ENCODE data around the gene PDE8A. TPM values are rescaled to one million over a fixed set of nuclear protein-coding genes. Genes with fewer than 3 reads are reported as not detected.

PDE8A gene
- total RNA-seq, 1 donor from 2014 or later, result 11.4 TPM

DNA sequence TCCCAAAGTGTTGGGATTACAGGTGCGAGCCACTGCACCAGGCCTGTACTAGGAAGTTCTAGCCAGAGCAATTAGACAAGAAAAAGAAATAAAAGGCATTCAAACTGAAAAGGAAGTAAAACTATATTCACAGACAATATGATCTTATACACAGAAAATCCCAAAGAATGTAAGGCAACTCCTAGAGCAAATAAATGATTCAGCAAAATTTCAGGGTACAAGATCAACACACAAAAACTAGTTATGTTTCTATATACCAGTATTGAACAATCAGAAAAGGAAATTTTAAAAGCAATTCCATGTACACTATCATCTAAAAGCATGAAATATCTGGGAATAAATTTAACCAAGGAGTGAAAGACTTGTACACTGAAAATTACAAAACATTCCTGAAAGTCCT, 180.6 kb downstream of the PDE8A start:
- no peaks in the 10 kb centered on the region for H3K36me3 Mint-ChIP-seq
- Histone ChIP-seq H3K36me3 (no peaks in the 10 kb centered on the region), H4K20me1 (ENCODE audit: low read depth) (no peaks in the 10 kb centered on the region), H3K4me2 (no peak overlapping the region), H3K79me2 (ENCODE audit: low read depth) (no peaks in the 10 kb centered on the region), H3K9me3 (ENCODE audit: low read depth) (peaks cover 4% of the 10 kb centered on the region), H3K4me1 (no peaks in the 10 kb centered on the region), H2AFZ (replicated peaks) (no peak overlapping the region), H3K27me3 (no peaks in the 10 kb centered on the region), H3K27ac (no peak overlapping the region), H3F3A (ENCODE audit: low read depth) (no peaks in the 10 kb centered on the region), H3K9ac (no peak overlapping the region), H3K4me3 (no peak overlapping the region)
- no peaks in the 10 kb centered on the region for H3K4me1 Mint-ChIP-seq
- DNase-seq (ENCODE audit: low spot score), result no peak
- H3K4me3 Mint-ChIP-seq, result no peak overlapping the region
- peaks cover 3% of the 10 kb centered on the region for H3K27me3 Mint-ChIP-seq (ENCODE audit: insufficient read depth, low read depth)
- TF ChIP-seq EZH2phosphoT487 (IDR thresholded peaks at IDR 0.05), result no peak
- no peak for TF ChIP-seq EZH2 (IDR thresholded peaks at IDR 0.05)
- TF ChIP-seq, protein P1, sequence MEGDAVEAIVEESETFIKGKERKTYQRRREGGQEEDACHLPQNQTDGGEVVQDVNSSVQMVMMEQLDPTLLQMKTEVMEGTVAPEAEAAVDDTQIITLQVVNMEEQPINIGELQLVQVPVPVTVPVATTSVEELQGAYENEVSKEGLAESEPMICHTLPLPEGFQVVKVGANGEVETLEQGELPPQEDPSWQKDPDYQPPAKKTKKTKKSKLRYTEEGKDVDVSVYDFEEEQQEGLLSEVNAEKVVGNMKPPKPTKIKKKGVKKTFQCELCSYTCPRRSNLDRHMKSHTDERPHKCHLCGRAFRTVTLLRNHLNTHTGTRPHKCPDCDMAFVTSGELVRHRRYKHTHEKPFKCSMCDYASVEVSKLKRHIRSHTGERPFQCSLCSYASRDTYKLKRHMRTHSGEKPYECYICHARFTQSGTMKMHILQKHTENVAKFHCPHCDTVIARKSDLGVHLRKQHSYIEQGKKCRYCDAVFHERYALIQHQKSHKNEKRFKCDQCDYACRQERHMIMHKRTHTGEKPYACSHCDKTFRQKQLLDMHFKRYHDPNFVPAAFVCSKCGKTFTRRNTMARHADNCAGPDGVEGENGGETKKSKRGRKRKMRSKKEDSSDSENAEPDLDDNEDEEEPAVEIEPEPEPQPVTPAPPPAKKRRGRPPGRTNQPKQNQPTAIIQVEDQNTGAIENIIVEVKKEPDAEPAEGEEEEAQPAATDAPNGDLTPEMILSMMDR (IDR thresholded peaks at IDR 0.05), result no peak
- H3K27ac Mint-ChIP-seq, result no peak overlapping the region
- H3K9me3 Mint-ChIP-seq, result peaks cover 25% of the 10 kb centered on the region

DNA sequence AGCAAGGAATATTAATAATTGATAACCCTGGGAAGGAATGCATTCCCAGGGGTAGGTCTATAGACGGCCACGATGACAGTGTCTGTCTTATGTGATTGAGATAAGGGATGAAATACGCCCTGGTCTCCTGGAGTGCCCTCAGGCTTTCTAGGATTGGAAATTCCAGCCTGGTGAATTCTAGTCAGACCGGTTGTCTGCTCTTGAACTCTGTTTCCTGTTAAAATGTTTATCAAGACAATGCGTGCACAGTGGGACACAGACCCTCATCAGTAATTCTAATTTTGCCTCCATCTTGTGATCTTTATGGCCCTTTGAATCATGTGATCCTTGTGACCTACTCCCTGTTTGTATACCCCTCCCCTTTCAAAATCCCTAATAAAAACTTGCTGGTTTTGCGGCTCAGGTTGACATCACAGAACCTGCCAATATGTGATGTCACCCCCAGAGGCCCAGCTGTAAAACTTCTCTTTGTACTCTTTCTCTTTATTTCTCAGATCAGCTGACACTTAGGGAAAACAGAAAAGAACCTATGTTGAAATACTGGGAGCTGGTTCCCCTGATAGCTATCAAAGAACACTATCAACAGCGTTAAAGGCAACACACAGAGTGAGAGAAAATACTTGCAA, 183.3 kb downstream of the PDE8A start:
- Histone ChIP-seq H3K79me2 (ENCODE audit: low read depth) (no peaks in the 10 kb centered on the region), H2AFZ (replicated peaks) (no peak overlapping the region), H3K4me2 (no peak overlapping the region), H3F3A (ENCODE audit: low read depth) (no peaks in the 10 kb centered on the region), H3K36me3 (no peaks in the 10 kb centered on the region), H3K4me3 (no peak overlapping the region), H3K9ac (no peak overlapping the region), H3K4me1 (peaks cover 3% of the 10 kb centered on the region), H3K27ac (no peak overlapping the region), H3K27me3 (peaks cover 4% of the 10 kb centered on the region), H4K20me1 (ENCODE audit: low read depth) (no peaks in the 10 kb centered on the region), H3K9me3 (ENCODE audit: low read depth) (peaks cover 4% of the 10 kb centered on the region)
- Mint-ChIP-seq H3K9me3 (peaks cover 25% of the 10 kb centered on the region), H3K36me3 (no peaks in the 10 kb centered on the region), H3K27ac (no peak overlapping the region), H3K4me1 (no peaks in the 10 kb centered on the region), H3K27me3 (ENCODE audit: insufficient read depth, low read depth) (no peaks in the 10 kb centered on the region), H3K4me3 (no peak overlapping the region)
- no peak for DNase-seq (ENCODE audit: low spot score)
- TF ChIP-seq EZH2phosphoT487 (IDR thresholded peaks at IDR 0.05) (no peak), EZH2 (IDR thresholded peaks at IDR 0.05) (no peak)
- TF ChIP-seq, protein P1 (IDR thresholded peaks at IDR 0.05), result no peak

DNA sequence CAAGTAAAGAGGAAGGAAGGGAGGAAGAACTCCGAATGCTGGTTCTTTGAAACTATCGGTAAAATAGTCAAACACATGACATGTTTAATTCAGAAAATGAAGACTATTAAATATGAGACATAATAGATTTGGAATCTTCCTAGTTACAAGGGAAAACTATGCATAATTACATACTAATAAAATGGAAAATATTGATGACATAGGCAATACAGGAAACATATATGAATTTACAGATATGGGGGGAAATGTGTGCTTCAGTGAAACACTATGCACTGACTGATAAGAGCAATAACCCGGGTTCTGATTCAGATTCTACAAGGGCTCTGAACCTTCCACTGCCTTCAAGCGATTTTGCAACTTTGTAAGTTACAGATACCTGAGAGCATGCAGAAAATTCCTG, 185.9 kb downstream of the PDE8A start:
- Histone ChIP-seq H3K79me2 (ENCODE audit: low read depth) (no peaks in the 10 kb centered on the region), H4K20me1 (ENCODE audit: low read depth) (no peaks in the 10 kb centered on the region), H3K4me2 (no peak overlapping the region), H3K36me3 (no peaks in the 10 kb centered on the region), H2AFZ (replicated peaks) (no peak overlapping the region), H3K27me3 (peaks cover 4% of the 10 kb centered on the region), H3F3A (ENCODE audit: low read depth) (no peaks in the 10 kb centered on the region), H3K4me3 (no peak overlapping the region), H3K27ac (no peak overlapping the region), H3K9me3 (ENCODE audit: low read depth) (peaks cover 7% of the 10 kb centered on the region), H3K4me1 (peaks cover 3% of the 10 kb centered on the region), H3K9ac (no peak overlapping the region)
- Mint-ChIP-seq H3K4me3 (no peak overlapping the region), H3K36me3 (no peaks in the 10 kb centered on the region), H3K27me3 (ENCODE audit: insufficient read depth, low read depth) (no peaks in the 10 kb centered on the region), H3K9me3 (peaks cover 34% of the 10 kb centered on the region), H3K4me1 (no peaks in the 10 kb centered on the region), H3K27ac (no peak overlapping the region)
- DNase-seq (ENCODE audit: low spot score), result no peak
- no peak for TF ChIP-seq EZH2 (IDR thresholded peaks at IDR 0.05)
- TF ChIP-seq, protein P1 (IDR thresholded peaks at IDR 0.05), result no peak
- TF ChIP-seq EZH2phosphoT487 (IDR thresholded peaks at IDR 0.05), result no peak

Measured in neural progenitor cell (in vitro differentiated cells).